Measurements from ENCODE around the gene PDXK.

PDXK gene

GRCh38 chr21:43783098-43783700, 64.3 kb downstream of the PDXK start:
- no peak for DNase-seq (ENCODE audit: low spot score)

GRCh38 chr21:43785134-43785533, 66.2 kb downstream of the PDXK start:
- no peak for DNase-seq (ENCODE audit: low spot score)

- no peak for DNase-seq (ENCODE audit: low spot score)
Observed at GRCh38 chr21:43786300-43786806, 67.4 kb downstream of the PDXK start.

- DNase-seq (ENCODE audit: low spot score), result no peak
Observed at GRCh38 chr21:43786807-43787440, 68.0 kb downstream of the PDXK start.

GRCh38 chr21:43789276-43790009, 70.5 kb downstream of the PDXK start, which contains the start of gene RRP1:
Gene RRP1, plus strand, starts transcription at chr21:43789577. Its CDS starts 53 bp downstream, at chr21:43789630.
- DNase-seq (ENCODE audit: low spot score), result peak; percentile 99

GRCh38 chr21:43790010-43790524, 71.1 kb downstream of the PDXK start:
- no peak for DNase-seq (ENCODE audit: low spot score)

GRCh38 chr21:43792406-43792805, 73.5 kb downstream of the PDXK start:
- DNase-seq (ENCODE audit: low spot score), result no peak

GRCh38 chr21:43793243-43793642, 74.3 kb downstream of the PDXK start:
- no peak for DNase-seq (ENCODE audit: low spot score)

- no peak for DNase-seq (ENCODE audit: low spot score)
Observed at GRCh38 chr21:43794311-43794710, 75.4 kb downstream of the PDXK start.

GRCh38 chr21:43794857-43795256, 75.9 kb downstream of the PDXK start:
- no peak for DNase-seq (ENCODE audit: low spot score)

- no peak for DNase-seq (ENCODE audit: low spot score)
Observed at GRCh38 chr21:43797415-43797814, 78.5 kb downstream of the PDXK start.

- no peak for DNase-seq (ENCODE audit: low spot score)
Observed at GRCh38 chr21:43797925-43798715, 79.2 kb downstream of the PDXK start.

GRCh38 chr21:43799301-43799840, 80.4 kb downstream of the PDXK start:
- DNase-seq (ENCODE audit: low spot score), result no peak

- no peak for DNase-seq (ENCODE audit: low spot score)
Observed at GRCh38 chr21:43800124-43800523, 81.2 kb downstream of the PDXK start.

- DNase-seq (ENCODE audit: low spot score), result no peak
Observed at GRCh38 chr21:43800566-43800965, 81.6 kb downstream of the PDXK start.

GRCh38 chr21:43801006-43801783, 82.3 kb downstream of the PDXK start:
- DNase-seq (ENCODE audit: low spot score), result no peak

- DNase-seq (ENCODE audit: low spot score), result no peak
Observed at GRCh38 chr21:43802713-43803313, 83.9 kb downstream of the PDXK start.

- no peak for DNase-seq (ENCODE audit: low spot score)
Observed at GRCh38 chr21:43803558-43804300, 84.8 kb downstream of the PDXK start.

- no peak for DNase-seq (ENCODE audit: low spot score)
Observed at GRCh38 chr21:43805275-43805800, 86.4 kb downstream of the PDXK start.
